Activated CD8-positive, alpha-beta T cell treated with anti-CD3 and anti-CD28 coated beads for 36 hours (primary cell): ENCODE measurements around the gene TNFRSF4. TPM values are rescaled to one million over a fixed set of nuclear protein-coding genes. Genes with fewer than 3 reads are reported as not detected.

ENCODE experiments used
- ATAC-seq: fragments of 200-7000 bp; cut with Tn5 transposase; one replicate; pipeline ENCODE4 v1.10.0; 2021; ENCODE audit warnings: mild to moderate bottlenecking, moderate library complexity
- CTCF ChIA-PET: fragments of 350-600 bp; sonication (Branson Sonifier 250); formaldehyde crosslinking; loops from one replicate; lab custom pipeline; 2021; ENCODE audit warnings: antibody characterized with exemption; lab: Charles Lee
- POLR2A ChIA-PET: fragments of 350-600 bp; sonication (Branson Sonifier 250); formaldehyde crosslinking; loops from one replicate; lab custom pipeline; 2021; ENCODE audit warnings: antibody characterized with exemption; lab: Charles Lee
- DNase-seq: peaks from one replicate; pipeline ENCODE4 v3.0.0-alpha.2; 2020
- H3K27ac Mint-ChIP-seq: one replicate; pipeline ENCODE4 v1.8.0; 2021; ENCODE audit warnings: mild to moderate bottlenecking, mixed read lengths
- H3K27me3 Mint-ChIP-seq: one replicate; pipeline ENCODE4 v1.8.0; 2021; ENCODE audit warnings: mixed read lengths
- H3K36me3 Mint-ChIP-seq: one replicate; pipeline ENCODE4 v1.8.0; 2021; ENCODE audit warnings: low read depth, mixed read lengths
- H3K4me1 Mint-ChIP-seq: one replicate; pipeline ENCODE4 v1.8.0; 2021; ENCODE audit warnings: low read depth, mixed read lengths
- H3K4me3 Mint-ChIP-seq: one replicate; pipeline ENCODE4 v1.8.0; 2021; ENCODE audit warnings: mild to moderate bottlenecking, moderate library complexity, mixed read lengths
- H3K9me3 Mint-ChIP-seq: one replicate; pipeline ENCODE4 v1.8.0; 2021; ENCODE audit warnings: mixed read lengths
- intact Hi-C: fragments of 100-400 bp; cut with micrococcal nuclease; formaldehyde crosslinking; loops from one replicate; pipeline ENCODE4 v1.10.0; 2022
- total RNA-seq, 2 experiments: library from RNA; stranded (reverse); gene quantifications; one replicate each; pipeline ENCODE4 v1.2.3, GENCODE V29; 2021
- TF ChIP-seq, protein P1 (sequence below): fragments of 200-600 bp; IDR thresholded peaks from one replicate; pipeline ENCODE4 v1.8.0; 2022; ENCODE audit warnings: antibody characterized with exemption, mild to moderate bottlenecking

The TNFRSF4 gene
- total RNA-seq, 2 experiments from 2014 or later = 137 to 142 TPM

DNA sequence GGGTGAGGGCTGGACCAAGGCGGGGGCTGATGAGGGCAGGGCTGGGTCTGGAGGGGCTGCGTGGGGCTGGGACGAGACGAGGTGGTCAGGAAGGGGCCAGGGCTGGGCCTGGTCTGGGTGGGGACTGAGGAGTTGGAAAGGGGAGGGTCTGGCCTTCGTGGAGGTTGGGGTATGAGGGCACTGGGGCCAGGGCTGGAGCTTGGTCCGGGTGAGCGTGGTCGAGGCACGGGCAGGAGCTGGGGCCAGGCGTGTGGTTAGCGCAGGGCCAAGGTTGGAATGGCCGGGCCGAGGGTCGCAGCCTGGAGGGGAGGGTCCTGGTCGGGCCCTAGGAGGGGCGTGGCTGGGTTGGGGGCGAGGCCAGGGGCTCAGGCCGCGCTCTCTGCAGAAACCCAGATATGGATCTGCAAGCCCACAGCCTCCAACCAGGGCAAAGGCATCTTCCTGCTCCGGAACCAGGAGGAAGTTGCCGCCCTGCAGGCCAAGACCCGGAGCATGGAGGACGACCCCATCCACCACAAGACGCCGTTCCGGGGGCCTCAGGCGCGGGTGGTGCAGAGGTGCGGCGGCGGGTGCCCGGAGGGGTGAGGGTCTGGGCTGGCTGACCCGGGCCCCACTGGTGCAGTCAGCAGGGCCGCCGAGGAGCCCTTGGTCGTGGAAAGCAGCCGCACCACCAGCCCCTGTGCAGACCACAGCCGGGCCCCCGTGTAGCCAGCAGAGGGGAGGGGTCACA lies 31.3 kb downstream of the TNFRSF4 start:
- Mint-ChIP-seq H3K9me3 (no peaks in the 10 kb centered on the region), H3K27me3 (peaks cover 2% of the 10 kb centered on the region), H3K27ac (no peak overlapping the region), H3K4me1 (peaks cover 2% of the 10 kb centered on the region), H3K4me3 (no peak overlapping the region), H3K36me3 (no peaks in the 10 kb centered on the region)
- TF ChIP-seq, protein P1, sequence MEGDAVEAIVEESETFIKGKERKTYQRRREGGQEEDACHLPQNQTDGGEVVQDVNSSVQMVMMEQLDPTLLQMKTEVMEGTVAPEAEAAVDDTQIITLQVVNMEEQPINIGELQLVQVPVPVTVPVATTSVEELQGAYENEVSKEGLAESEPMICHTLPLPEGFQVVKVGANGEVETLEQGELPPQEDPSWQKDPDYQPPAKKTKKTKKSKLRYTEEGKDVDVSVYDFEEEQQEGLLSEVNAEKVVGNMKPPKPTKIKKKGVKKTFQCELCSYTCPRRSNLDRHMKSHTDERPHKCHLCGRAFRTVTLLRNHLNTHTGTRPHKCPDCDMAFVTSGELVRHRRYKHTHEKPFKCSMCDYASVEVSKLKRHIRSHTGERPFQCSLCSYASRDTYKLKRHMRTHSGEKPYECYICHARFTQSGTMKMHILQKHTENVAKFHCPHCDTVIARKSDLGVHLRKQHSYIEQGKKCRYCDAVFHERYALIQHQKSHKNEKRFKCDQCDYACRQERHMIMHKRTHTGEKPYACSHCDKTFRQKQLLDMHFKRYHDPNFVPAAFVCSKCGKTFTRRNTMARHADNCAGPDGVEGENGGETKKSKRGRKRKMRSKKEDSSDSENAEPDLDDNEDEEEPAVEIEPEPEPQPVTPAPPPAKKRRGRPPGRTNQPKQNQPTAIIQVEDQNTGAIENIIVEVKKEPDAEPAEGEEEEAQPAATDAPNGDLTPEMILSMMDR = no peak
- ATAC-seq = no peak
- ChIA-PET CTCF (no interaction called here), POLR2A (interaction anchor here (1.3 to 1.4 kb wide), 2 partner anchors 13 to 25 kb away, joined by 3 to 4 read pairs; no protein-coding TSS in a partner anchor)
- no peak for DNase-seq
- intact Hi-C loops = no loop called here

DNA sequence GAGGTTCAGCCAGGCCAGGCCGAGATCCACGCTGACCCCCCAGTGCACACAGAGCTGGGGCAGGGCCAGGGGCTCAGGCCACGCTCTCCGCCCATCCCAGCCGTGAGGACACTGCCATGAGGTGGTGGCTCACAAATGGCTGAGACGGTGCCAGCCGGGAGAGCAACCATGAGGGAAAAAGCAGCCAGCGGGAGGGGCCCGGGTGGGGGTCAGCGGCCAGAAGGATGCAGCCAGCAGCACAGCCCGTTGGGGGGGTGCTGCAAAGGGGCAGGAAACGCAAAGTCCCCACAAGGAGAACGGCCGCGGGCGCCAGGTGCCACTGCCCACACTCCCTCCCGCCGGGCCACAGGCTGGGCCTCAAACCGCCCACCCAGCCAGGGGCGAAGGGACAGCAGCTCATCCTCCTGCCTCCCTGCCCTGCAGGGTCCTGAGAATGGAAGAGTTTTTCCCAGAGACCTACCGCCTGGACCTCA lies 32.0 kb downstream of the TNFRSF4 start:
- no peak for ATAC-seq
- H3K9me3 Mint-ChIP-seq = no peaks in the 10 kb centered on the region
- no peaks in the 10 kb centered on the region for H3K36me3 Mint-ChIP-seq
- ChIA-PET POLR2A (interaction anchor here (1.0 to 1.3 kb wide), 2 partner anchors 14 to 25 kb away, joined by 3 read pairs; no protein-coding TSS in a partner anchor), CTCF (interaction anchor here (1.7 kb wide), 1 partner anchor 59 kb away, joined by 5 read pairs; no protein-coding TSS in a partner anchor)
- intact Hi-C loops = no loop called here
- peaks cover 3% of the 10 kb centered on the region for H3K27me3 Mint-ChIP-seq
- H3K4me1 Mint-ChIP-seq = peaks cover 2% of the 10 kb centered on the region
- TF ChIP-seq, protein P1 = no peak
- no peak overlapping the region for H3K4me3 Mint-ChIP-seq
- DNase-seq = no peak
- H3K27ac Mint-ChIP-seq = no peak overlapping the region

DNA sequence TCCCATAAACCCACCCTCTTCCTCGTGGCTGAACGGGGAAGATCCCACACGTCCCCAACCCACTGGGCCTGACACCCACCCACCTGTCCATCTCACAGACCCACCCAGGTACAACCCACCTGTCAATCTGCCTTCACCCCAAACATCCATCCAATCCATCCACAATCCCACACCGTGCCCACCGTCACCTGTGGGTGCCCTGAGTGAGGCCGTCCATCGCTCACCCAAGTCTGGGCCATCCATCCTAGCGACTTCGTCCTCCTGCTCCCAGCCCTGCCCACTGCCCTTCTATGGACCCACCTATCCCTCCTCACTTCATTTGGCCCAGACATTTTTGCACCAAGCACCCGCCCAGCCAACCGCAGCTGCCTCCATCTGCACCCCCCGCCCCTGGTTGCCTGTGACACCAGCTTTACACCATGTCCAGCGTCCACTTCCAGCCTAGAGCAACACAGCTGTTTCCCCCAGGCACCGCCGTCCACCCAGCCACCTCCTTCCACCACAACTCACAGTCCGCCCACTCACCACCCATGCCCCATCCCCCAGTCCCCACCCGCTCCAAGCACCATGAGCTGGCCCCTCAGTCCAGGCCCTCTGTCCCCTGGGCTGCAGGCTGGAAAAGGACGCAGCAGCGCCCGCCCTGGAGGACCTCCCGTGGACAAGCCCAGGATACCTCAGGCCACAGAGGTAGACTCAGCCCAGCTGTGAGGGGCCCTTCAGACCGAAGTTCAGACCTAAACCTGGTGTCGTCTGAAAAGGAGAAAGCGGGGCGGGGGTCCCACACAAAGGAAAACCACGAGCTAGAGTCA lies 32.6 kb downstream of the TNFRSF4 start:
- no peaks in the 10 kb centered on the region for H3K36me3 Mint-ChIP-seq
- intact Hi-C loops = no loop called here
- H3K27ac Mint-ChIP-seq = no peak overlapping the region
- no peak for ATAC-seq
- H3K4me3 Mint-ChIP-seq = no peak overlapping the region
- POLR2A ChIA-PET = interaction anchor here (1.0 kb wide), 1 partner anchor 14 kb away, joined by 3 read pairs; no protein-coding TSS in a partner anchor
- no peaks in the 10 kb centered on the region for H3K9me3 Mint-ChIP-seq
- TF ChIP-seq, protein P1 = no peak
- H3K4me1 Mint-ChIP-seq = peaks cover 2% of the 10 kb centered on the region
- H3K27me3 Mint-ChIP-seq = peaks cover 6% of the 10 kb centered on the region
- DNase-seq = no peak
- CTCF ChIA-PET = interaction anchor here (1.7 kb wide), 1 partner anchor 59 kb away, joined by 5 read pairs; no protein-coding TSS in a partner anchor

DNA sequence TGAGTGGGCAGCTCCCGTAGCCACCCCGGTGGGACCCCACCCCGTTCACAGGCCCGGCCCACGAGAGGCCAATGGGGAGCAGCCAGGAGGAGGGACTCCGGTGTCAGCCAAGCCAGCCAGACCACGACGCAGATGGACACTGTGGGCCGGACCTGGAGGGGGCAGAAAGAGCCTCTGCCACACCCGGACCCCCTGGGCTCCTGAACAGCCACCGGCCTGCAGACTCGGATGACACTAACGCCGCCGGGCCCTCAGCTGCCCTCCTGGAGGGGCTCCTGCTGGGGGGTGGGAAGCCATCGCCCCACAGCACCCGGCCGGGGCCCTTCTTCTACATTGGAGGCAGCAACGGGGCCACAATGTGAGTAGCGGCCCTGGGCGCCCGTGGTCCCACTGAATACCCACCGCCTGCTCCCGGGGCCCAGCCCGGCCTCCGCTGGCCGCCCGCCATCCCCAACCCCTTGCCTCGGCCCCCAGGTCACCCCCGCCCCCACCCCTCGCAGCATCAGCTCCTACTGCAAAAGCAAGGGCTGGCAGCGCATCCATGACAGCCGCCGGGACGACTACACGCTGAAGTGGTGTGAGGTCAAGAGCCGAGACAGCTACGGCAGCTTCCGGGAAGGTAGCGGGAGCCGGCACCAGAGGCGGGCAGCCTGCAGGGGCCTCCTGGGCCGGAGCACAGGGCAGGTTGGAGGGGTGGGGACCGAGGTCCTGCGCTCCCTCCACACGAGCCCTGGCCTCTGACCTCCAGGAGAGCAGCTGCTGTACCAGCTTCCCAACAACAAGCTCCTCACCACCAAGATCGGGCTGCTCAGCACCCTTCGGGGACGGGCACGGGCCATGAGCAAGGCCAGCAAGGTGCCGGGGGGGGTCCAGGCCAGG lies 33.7 kb downstream of the TNFRSF4 start:
- Mint-ChIP-seq H3K4me3 (no peak overlapping the region), H3K27me3 (peaks cover 6% of the 10 kb centered on the region), H3K36me3 (no peaks in the 10 kb centered on the region), H3K4me1 (peaks cover 5% of the 10 kb centered on the region), H3K27ac (no peak overlapping the region), H3K9me3 (no peaks in the 10 kb centered on the region)
- ChIA-PET CTCF (interaction anchor here (1.1 to 1.7 kb wide), 2 partner anchors 58 kb away, joined by 3 to 5 read pairs; no protein-coding TSS in a partner anchor), POLR2A (no interaction called here)
- no peak for DNase-seq
- ATAC-seq = no peak
- intact Hi-C loops = no loop called here
- TF ChIP-seq, protein P1 = no peak
